ENCODE results near the gene TIMM50.

GRCh38 chr19:39520541-39521484 is 40.2 kb downstream of the TIMM50 start:
- TF ChIP-seq CTCF (IDR thresholded peaks at IDR 0.05) (no peak), POLR2A (IDR thresholded peaks at IDR 0.05) (no peak), POLR2AphosphoS5 (IDR thresholded peaks at IDR 0.05; ENCODE audit: insufficient read depth in 1 of 2, low read depth in 1 of 2) (no peak)

Data from vagina (tissue), 2 donors.